Measurements from ENCODE around the gene FAM50B. TPM values are rescaled to one million over a fixed set of nuclear protein-coding genes. Genes with fewer than 3 reads are reported as not detected.

The FAM50B gene
- total RNA-seq, 2 experiments from 2014 or later = 2.7 to 2.8 TPM

DNA sequence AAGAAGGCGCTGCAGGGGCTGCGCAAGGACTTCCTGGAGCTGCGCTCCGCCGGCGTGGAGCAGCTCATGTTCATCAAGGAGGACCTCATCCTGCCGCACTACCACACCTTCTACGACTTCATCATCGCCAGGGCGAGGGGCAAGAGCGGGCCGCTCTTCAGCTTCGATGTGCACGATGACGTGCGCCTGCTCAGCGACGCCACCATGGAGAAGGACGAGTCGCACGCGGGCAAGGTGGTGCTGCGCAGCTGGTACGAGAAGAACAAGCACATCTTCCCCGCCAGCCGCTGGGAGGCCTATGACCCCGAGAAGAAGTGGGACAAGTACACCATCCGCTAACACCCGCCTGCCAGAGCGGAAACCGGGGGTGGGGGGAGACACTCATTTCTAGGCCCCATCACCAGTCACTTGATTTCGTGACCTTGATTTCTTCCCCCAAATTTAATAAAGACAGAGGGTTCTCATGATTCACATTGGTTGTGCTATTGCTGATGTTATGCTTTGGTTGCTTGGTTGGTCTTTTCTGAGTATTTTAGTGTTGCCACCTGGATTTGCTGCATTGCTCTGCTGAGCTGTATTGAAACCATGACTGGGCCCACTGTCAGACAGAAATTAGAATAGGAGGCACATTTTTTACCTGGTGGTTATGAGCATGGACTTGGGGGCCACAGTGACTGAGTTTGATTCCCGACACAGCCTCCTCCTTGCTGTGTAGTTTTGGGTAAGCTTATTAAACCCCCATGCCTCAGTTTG is 1.5 kb downstream of the FAM50B start:
- Mint-ChIP-seq H3K36me3 (ENCODE audit: low read depth) (no peaks in the 10 kb centered on the region), H3K4me3 (peak overlapping the region; percentile 60), H3K27ac (peak overlapping the region; percentile 80), H3K9me3 (no peaks in the 10 kb centered on the region), H3K4me1 (ENCODE audit: low read depth) (peaks cover 20% of the 10 kb centered on the region), H3K27me3 (no peaks in the 10 kb centered on the region)
- Histone ChIP-seq H3K27ac (ENCODE audit: low read depth in 1 of 2, low read length in 2 of 2) (no peak overlapping the region), H3K4me1 (ENCODE audit: insufficient read depth, low read length) (peaks cover 34% of the 10 kb centered on the region), H3K4me3 (ENCODE audit: low read length) (peak overlapping the region; percentile 74), H3K9me3 (ENCODE audit: control insufficient read depth in 1 of 2, insufficient read depth in 1 of 2, low read length in 2 of 2) (peaks cover 0 to 26% of the 10 kb centered on the region in 2 experiments), H3K27me3 (ENCODE audit: control insufficient read depth in 1 of 2, insufficient read depth in 2 of 2, low read length in 2 of 2) (no peaks in the 10 kb centered on the region), H3K36me3 (ENCODE audit: insufficient read depth, low read length) (no peaks in the 10 kb centered on the region)
- intact Hi-C loops (cut with DNase I, micrococcal nuclease) = loop anchor here in 1 of 2 experiments (10.0 kb wide), 1 partner anchor 64 kb away; no protein-coding TSS in a partner anchor
- ChIA-PET CTCF (no interaction called here), POLR2A (interaction anchor here (0.6 to 2.0 kb wide), 4 partner anchors 21 to 285 kb away, joined by 3 to 17 read pairs (median 8); partner anchors contain the start of gene ECI2)
- ATAC-seq (ENCODE audit: poor library complexity) (no peak), DNase-seq (peak in 5 of 14 experiments; percentile 16 to 61 (median 33))
- TF ChIP-seq, protein P1, sequence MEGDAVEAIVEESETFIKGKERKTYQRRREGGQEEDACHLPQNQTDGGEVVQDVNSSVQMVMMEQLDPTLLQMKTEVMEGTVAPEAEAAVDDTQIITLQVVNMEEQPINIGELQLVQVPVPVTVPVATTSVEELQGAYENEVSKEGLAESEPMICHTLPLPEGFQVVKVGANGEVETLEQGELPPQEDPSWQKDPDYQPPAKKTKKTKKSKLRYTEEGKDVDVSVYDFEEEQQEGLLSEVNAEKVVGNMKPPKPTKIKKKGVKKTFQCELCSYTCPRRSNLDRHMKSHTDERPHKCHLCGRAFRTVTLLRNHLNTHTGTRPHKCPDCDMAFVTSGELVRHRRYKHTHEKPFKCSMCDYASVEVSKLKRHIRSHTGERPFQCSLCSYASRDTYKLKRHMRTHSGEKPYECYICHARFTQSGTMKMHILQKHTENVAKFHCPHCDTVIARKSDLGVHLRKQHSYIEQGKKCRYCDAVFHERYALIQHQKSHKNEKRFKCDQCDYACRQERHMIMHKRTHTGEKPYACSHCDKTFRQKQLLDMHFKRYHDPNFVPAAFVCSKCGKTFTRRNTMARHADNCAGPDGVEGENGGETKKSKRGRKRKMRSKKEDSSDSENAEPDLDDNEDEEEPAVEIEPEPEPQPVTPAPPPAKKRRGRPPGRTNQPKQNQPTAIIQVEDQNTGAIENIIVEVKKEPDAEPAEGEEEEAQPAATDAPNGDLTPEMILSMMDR (IDR thresholded peaks at IDR 0.05) = no peak

DNA sequence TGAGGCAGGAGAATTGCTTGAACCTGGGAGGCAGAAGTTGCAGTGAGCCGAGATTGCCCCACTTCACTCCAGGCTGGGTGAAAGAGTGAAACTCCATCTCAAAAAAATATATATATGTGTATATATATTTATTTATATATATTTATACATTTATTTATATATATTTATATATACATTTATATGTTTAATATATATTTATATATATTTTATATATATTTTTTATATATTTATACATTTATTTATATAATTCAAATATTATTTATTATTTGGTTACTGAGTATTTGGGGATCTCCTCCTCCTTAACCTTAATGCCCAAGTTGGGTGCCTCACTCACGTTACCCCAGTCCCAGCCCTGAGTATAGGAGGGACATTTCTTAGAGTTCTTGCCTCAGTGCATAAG is 2.7 kb downstream of the FAM50B start:
- CTCF ChIA-PET = no interaction called here
- intact Hi-C loops (cut with DNase I, micrococcal nuclease) = loop anchor here in 1 of 2 experiments (10.0 kb wide), 1 partner anchor 63 kb away; no protein-coding TSS in a partner anchor

DNA sequence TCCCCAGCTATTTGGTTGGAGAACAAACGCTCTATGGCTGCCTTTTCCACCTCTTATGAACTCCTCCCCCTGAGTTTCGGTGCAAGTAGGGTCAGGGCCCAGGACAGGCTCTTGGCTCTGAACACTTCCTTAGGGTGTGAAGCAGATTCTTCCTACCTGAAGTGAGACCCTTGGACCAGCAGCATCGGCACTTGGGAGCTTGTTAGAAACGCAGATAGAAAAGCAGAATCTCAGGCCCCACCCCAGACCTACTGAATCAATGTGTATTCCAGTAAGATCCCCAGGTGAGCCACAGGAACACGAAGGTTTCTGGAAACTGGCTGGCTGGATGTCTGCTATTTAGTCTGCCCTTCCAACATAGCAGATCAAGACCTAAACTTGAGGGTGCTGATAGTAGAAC is 3.2 kb downstream of the FAM50B start:
- Histone ChIP-seq H3K27me3 (ENCODE audit: control insufficient read depth in 1 of 2, insufficient read depth in 2 of 2, low read length in 2 of 2) (no peaks in the 10 kb centered on the region), H3K27ac (ENCODE audit: low read depth in 1 of 2, low read length in 2 of 2) (no peak overlapping the region), H3K4me3 (ENCODE audit: low read length) (no peak overlapping the region), H3K9me3 (ENCODE audit: control insufficient read depth in 1 of 2, insufficient read depth in 1 of 2, low read length in 2 of 2) (peaks cover 0 to 26% of the 10 kb centered on the region in 2 experiments), H3K4me1 (ENCODE audit: insufficient read depth, low read length) (peaks cover 34% of the 10 kb centered on the region), H3K36me3 (ENCODE audit: insufficient read depth, low read length) (no peaks in the 10 kb centered on the region)
- ATAC-seq (ENCODE audit: poor library complexity) (no peak), DNase-seq (no peak)
- H3K4me3 Mint-ChIP-seq = no peak overlapping the region
- POLR2A ChIA-PET = no interaction called here
- H3K9me3 Mint-ChIP-seq = no peaks in the 10 kb centered on the region
- TF ChIP-seq, protein P1 (IDR thresholded peaks at IDR 0.05) = no peak
- intact Hi-C loops (cut with DNase I, micrococcal nuclease) = loop anchor here in 1 of 2 experiments (10.0 kb wide), 1 partner anchor 62 kb away; no protein-coding TSS in a partner anchor
- no peaks in the 10 kb centered on the region for H3K27me3 Mint-ChIP-seq
- H3K27ac Mint-ChIP-seq = no peak overlapping the region
- peaks cover 18% of the 10 kb centered on the region for H3K4me1 Mint-ChIP-seq (ENCODE audit: low read depth)
- CTCF ChIA-PET = no interaction called here
- no peaks in the 10 kb centered on the region for H3K36me3 Mint-ChIP-seq (ENCODE audit: low read depth)

More for the DNA sequence above, 2.7 kb downstream of the FAM50B start:
- POLR2A ChIA-PET = no interaction called here
- Mint-ChIP-seq H3K4me1 (ENCODE audit: low read depth) (peaks cover 20% of the 10 kb centered on the region), H3K27ac (no peak overlapping the region), H3K36me3 (ENCODE audit: low read depth) (no peaks in the 10 kb centered on the region), H3K4me3 (no peak overlapping the region), H3K27me3 (no peaks in the 10 kb centered on the region), H3K9me3 (no peaks in the 10 kb centered on the region)
- H3K27me3 ChIP-seq (ENCODE audit: control insufficient read depth in 1 of 2, insufficient read depth in 2 of 2, low read length in 2 of 2) = no peaks in the 10 kb centered on the region
- peaks cover 0 to 26% of the 10 kb centered on the region in 2 experiments for H3K9me3 ChIP-seq (ENCODE audit: control insufficient read depth in 1 of 2, insufficient read depth in 1 of 2, low read length in 2 of 2)
- no peaks in the 10 kb centered on the region for H3K36me3 ChIP-seq (ENCODE audit: insufficient read depth, low read length)
- H3K4me3 ChIP-seq (ENCODE audit: low read length) = no peak overlapping the region
- no peak overlapping the region for H3K27ac ChIP-seq (ENCODE audit: low read depth in 1 of 2, low read length in 2 of 2)
- TF ChIP-seq, protein P1 (IDR thresholded peaks at IDR 0.05) = no peak
- ATAC-seq (ENCODE audit: poor library complexity) (no peak), DNase-seq (no peak)
- H3K4me1 ChIP-seq (ENCODE audit: insufficient read depth, low read length) = peaks cover 34% of the 10 kb centered on the region
